ENCODE measurements around the gene SLC35E3.

Gene SLC35E3

GRCh38 chr12:68790081-68790951, 44.3 kb downstream of the SLC35E3 start:
- TF ChIP-seq CTCF (IDR thresholded peaks at IDR 0.05; ENCODE audit: control insufficient read depth, insufficient read depth, low read depth, low read length, missing control alignments) = no peak
- DNase-seq (ENCODE audit: low read depth) = no peak
- H3K4me3 ChIP-seq (ENCODE audit: control insufficient read depth, low read depth, low read length) = no peak overlapping the region

GRCh38 chr12:68790952-68791234, 44.9 kb downstream of the SLC35E3 start:
- DNase-seq (ENCODE audit: low read depth) = no peak
- TF ChIP-seq CTCF (IDR thresholded peaks at IDR 0.05; ENCODE audit: control insufficient read depth, insufficient read depth, low read depth, low read length, missing control alignments) = no peak

GRCh38 chr12:68791897-68792481, 46.0 kb downstream of the SLC35E3 start:
- no peak for TF ChIP-seq CTCF (IDR thresholded peaks at IDR 0.05; ENCODE audit: control insufficient read depth, insufficient read depth, low read depth, low read length, missing control alignments)
- no peak for DNase-seq (ENCODE audit: low read depth)
- H3K4me3 ChIP-seq (ENCODE audit: control insufficient read depth, low read depth, low read length) = no peak overlapping the region

More at GRCh38 chr12:68790952-68791234, 44.9 kb downstream of the SLC35E3 start:
- H3K4me3 ChIP-seq (ENCODE audit: control insufficient read depth, low read depth, low read length) = no peak overlapping the region

GRCh38 chr12:68792952-68793351, 47.0 kb downstream of the SLC35E3 start:
- TF ChIP-seq CTCF (IDR thresholded peaks at IDR 0.05; ENCODE audit: control insufficient read depth, insufficient read depth, low read depth, low read length, missing control alignments) = no peak

GRCh38 chr12:68793436-68793835, 47.5 kb downstream of the SLC35E3 start:
- TF ChIP-seq CTCF (IDR thresholded peaks at IDR 0.05; ENCODE audit: control insufficient read depth, insufficient read depth, low read depth, low read length, missing control alignments) = no peak
- no peak overlapping the region for H3K4me3 ChIP-seq (ENCODE audit: control insufficient read depth, low read depth, low read length)
- no peak for DNase-seq (ENCODE audit: low read depth)

More at GRCh38 chr12:68792952-68793351, 47.0 kb downstream of the SLC35E3 start:
- no peak for DNase-seq (ENCODE audit: low read depth)
- no peak overlapping the region for H3K4me3 ChIP-seq (ENCODE audit: control insufficient read depth, low read depth, low read length)

- no peak for TF ChIP-seq CTCF (IDR thresholded peaks at IDR 0.05; ENCODE audit: control insufficient read depth, insufficient read depth, low read depth, low read length, missing control alignments)
- no peak overlapping the region for H3K4me3 ChIP-seq (ENCODE audit: control insufficient read depth, low read depth, low read length)
- DNase-seq (ENCODE audit: low read depth) = no peak
Observed at GRCh38 chr12:68793975-68794652, 48.1 kb downstream of the SLC35E3 start.

All from AG09309 (cell line).